ENCODE data around the gene XRCC3. TPM values are rescaled to one million over a fixed set of nuclear protein-coding genes. Genes with fewer than 3 reads are reported as not detected.

The XRCC3 gene
- total RNA-seq, 6 donors from 2014 or later = 2.4 to 16.8 (median 5.8) TPM

DNA sequence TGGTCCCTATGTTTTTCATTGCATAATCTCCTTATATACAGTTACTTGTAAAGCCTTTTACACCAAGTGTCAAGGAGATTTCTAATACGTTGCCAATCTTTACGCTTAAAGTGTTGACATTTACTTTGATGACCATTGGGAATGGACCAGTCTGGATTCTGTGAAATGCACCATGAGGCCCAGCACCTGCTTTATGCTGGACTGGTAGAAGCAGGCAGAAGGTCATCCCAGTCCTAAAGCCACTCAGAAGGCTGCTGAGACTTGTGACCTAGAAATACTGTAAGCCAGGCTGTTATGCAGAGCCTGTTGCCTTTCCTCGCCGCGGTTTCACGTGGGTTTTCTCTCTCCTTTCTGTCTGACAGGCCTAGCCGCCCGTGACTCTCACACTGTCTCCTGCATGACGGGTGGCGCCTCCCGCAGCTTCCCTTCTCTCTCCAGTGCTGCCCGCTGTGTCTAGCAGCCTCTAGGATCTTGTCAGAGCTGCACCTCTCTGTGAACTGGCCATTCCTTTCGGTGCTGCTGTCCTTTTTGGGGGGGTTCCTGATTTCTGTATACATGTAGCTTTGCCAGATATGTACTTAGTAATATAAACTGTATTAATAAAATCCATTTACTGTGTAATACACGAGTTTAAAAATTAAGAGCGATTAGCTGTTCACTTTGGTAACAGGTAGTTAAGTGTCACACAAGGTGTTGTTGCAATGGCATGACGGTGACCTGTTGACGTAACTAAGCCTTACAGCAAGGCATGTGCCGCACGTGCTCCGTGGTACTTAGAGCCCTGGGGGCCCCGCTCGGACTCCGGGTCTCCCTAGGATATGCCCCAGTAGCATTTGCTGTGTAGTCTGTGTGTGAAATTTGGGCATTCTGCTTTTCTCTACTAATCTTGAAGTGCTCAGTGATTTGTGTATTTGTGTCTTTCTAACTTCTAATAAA is 29.7 kb downstream of the XRCC3 start:
- ATAC-seq (ENCODE audit: low FRiP score in 2 of 2) (no peak), DNase-seq (no peak)
- H3K4me1 ChIP-seq = peaks cover 0 to 9% (median 4%) of the 10 kb centered on the region in 4 donors
- H3K27ac ChIP-seq = no peak overlapping the region
- H3K4me3 ChIP-seq = no peak overlapping the region
- peaks cover 16 to 96% (median 71%) of the 10 kb centered on the region in 4 donors for H3K36me3 ChIP-seq
- no peaks in the 10 kb centered on the region for H3K9me3 ChIP-seq
- no peaks in the 10 kb centered on the region for H3K27me3 ChIP-seq
- WGBS, 2 donors = 92% methylated on average over 23 of the region's 23 CpGs
- TF ChIP-seq POLR2A (IDR thresholded peaks at IDR 0.05) (no peak), EP300 (IDR thresholded peaks at IDR 0.05) (no peak), POLR2AphosphoS5 (IDR thresholded peaks at IDR 0.05) (no peak)
- TF ChIP-seq, protein P1, sequence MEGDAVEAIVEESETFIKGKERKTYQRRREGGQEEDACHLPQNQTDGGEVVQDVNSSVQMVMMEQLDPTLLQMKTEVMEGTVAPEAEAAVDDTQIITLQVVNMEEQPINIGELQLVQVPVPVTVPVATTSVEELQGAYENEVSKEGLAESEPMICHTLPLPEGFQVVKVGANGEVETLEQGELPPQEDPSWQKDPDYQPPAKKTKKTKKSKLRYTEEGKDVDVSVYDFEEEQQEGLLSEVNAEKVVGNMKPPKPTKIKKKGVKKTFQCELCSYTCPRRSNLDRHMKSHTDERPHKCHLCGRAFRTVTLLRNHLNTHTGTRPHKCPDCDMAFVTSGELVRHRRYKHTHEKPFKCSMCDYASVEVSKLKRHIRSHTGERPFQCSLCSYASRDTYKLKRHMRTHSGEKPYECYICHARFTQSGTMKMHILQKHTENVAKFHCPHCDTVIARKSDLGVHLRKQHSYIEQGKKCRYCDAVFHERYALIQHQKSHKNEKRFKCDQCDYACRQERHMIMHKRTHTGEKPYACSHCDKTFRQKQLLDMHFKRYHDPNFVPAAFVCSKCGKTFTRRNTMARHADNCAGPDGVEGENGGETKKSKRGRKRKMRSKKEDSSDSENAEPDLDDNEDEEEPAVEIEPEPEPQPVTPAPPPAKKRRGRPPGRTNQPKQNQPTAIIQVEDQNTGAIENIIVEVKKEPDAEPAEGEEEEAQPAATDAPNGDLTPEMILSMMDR (IDR thresholded peaks at IDR 0.05) = no peak

DNA sequence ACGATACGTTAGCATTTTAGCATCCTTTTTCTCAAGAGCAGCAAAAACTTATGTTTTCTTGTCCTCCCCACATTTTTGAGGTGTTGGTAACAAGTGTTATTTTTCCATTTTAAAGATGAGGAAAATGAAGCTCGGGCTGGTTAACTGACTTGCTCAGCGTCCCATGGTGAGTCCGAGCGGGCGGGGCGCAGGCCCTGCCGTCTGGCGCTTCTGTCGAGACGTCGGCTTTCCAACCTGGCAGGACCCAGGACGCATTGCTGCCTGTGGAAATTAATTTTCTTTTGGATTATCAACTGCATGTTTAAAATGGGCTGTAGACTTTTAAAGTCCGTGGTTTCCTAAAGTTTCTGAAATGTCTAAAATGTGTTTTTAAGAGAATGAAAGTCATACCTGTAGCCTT is 30.4 kb downstream of the XRCC3 start:
- H3K27me3 ChIP-seq = no peaks in the 10 kb centered on the region
- H3K4me3 ChIP-seq = no peak overlapping the region
- WGBS, 2 donors = 91 to 94% methylated on average over 15 of the region's 15 CpGs
- H3K36me3 ChIP-seq = peaks cover 20 to 96% (median 77%) of the 10 kb centered on the region in 4 donors
- ATAC-seq (ENCODE audit: low FRiP score in 2 of 2) = no peak
- no peak for TF ChIP-seq EP300 (IDR thresholded peaks at IDR 0.05)
- no peak for TF ChIP-seq POLR2AphosphoS5 (IDR thresholded peaks at IDR 0.05)
- TF ChIP-seq, protein P1 (IDR thresholded peaks at IDR 0.05) = no peak
- TF ChIP-seq POLR2A (IDR thresholded peaks at IDR 0.05) = no peak
- no peak overlapping the region for H3K27ac ChIP-seq
- peaks cover 0 to 9% (median 3%) of the 10 kb centered on the region in 4 donors for H3K4me1 ChIP-seq
- no peaks in the 10 kb centered on the region for H3K9me3 ChIP-seq
- no peak for DNase-seq

DNA sequence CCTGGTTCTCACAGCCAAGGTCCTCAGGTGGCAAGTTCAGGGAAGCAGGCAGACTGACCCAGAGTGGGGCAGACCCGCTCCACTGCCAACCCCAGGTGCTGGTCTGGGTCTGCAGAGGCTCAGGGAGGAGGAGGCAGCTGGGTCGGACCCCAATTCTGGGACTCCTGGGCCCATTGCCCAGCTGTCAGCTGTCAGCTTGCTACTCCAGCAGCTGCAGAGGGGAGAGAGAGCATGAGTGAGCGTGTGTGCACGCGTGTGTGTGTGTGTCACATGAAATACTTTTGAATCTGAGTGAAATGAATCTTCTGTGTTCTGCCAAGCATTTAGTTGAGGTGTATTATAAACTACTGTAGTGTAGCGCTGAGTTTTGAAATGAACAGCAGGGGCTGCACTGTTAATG is 30.8 kb downstream of the XRCC3 start:
- TF ChIP-seq, protein P1 (IDR thresholded peaks at IDR 0.05) = no peak
- TF ChIP-seq POLR2AphosphoS5 (IDR thresholded peaks at IDR 0.05) = no peak
- no peak for TF ChIP-seq POLR2A (IDR thresholded peaks at IDR 0.05)
- no peak for TF ChIP-seq EP300 (IDR thresholded peaks at IDR 0.05)
- 71 to 88% methylated on average over 4 to 5 of the region's 6 CpGs for WGBS, 2 donors
- H3K4me3 ChIP-seq = no peak overlapping the region
- H3K9me3 ChIP-seq = no peaks in the 10 kb centered on the region
- no peak overlapping the region for H3K27ac ChIP-seq
- peaks cover 21 to 97% (median 81%) of the 10 kb centered on the region in 4 donors for H3K36me3 ChIP-seq
- no peaks in the 10 kb centered on the region for H3K27me3 ChIP-seq
- no peak for ATAC-seq (ENCODE audit: low FRiP score in 2 of 2)
- peaks cover 0 to 8% (median 4%) of the 10 kb centered on the region in 4 donors for H3K4me1 ChIP-seq
- no peak for DNase-seq

DNA sequence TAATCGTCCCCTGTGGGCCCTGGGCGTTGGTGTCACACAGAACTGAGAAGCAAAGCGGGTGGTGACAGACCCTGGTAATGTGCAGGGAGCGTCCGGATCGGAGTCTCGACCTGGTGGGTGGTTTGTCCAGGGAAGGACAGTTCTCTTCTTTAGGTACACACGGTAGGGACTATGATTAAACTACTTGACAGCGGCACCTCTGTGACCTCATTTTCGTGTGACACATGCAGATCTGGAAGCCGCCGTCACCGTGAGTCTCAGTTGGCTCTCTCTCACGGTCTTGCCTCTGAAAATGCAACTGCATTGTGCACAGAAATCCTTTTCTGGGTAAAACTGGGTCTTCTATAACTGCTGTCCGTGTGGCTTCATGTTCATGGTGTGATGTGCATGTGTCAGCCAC is 32.1 kb downstream of the XRCC3 start:
- Histone ChIP-seq H3K4me1 (peaks cover 0 to 11% (median 6%) of the 10 kb centered on the region in 4 donors), H3K27me3 (no peaks in the 10 kb centered on the region), H3K36me3 (peaks cover 21 to 98% (median 88%) of the 10 kb centered on the region in 4 donors), H3K9me3 (no peaks in the 10 kb centered on the region), H3K4me3 (no peak overlapping the region), H3K27ac (no peak overlapping the region)
- no peak for TF ChIP-seq EP300 (IDR thresholded peaks at IDR 0.05)
- no peak for TF ChIP-seq POLR2A (IDR thresholded peaks at IDR 0.05)
- TF ChIP-seq POLR2AphosphoS5 (IDR thresholded peaks at IDR 0.05) = no peak
- TF ChIP-seq, protein P1 (IDR thresholded peaks at IDR 0.05) = no peak
- DNase-seq (no peak), ATAC-seq (ENCODE audit: low FRiP score in 2 of 2) (no peak)
- 81 to 86% methylated on average over 11 to 14 of the region's 15 CpGs for WGBS, 2 donors

Data from upper lobe of left lung (tissue), 6 donors.